ENCODE results near the gene GPR63.

GPR63 gene

GRCh38 chr6:96755096-96755495 is 82.2 kb downstream of the GPR63 start:
- no peak overlapping the region for H3K27ac ChIP-seq (ENCODE audit: low read length)
- H3K27me3 ChIP-seq (ENCODE audit: low read depth, low read length): no peaks in the 10 kb centered on the region
- H3K9me3 ChIP-seq (ENCODE audit: control insufficient read depth in 1 of 2, low read length in 2 of 2): no peaks in the 10 kb centered on the region
- no peak overlapping the region for H3K4me3 ChIP-seq (ENCODE audit: low read depth in 1 of 2, low read length in 2 of 2)
- no peaks in the 10 kb centered on the region for H3K36me3 ChIP-seq (ENCODE audit: control insufficient read depth in 1 of 2, insufficient read depth in 2 of 2, low read length in 2 of 2)
- no peaks in the 10 kb centered on the region for H3K4me1 ChIP-seq (ENCODE audit: control insufficient read depth in 1 of 2, insufficient read depth in 2 of 2, low read length in 2 of 2)

GRCh38 chr6:96749891-96750290 is 87.4 kb downstream of the GPR63 start:
- H3K27ac ChIP-seq (ENCODE audit: low read length): no peak overlapping the region
- no peaks in the 10 kb centered on the region for H3K4me1 ChIP-seq (ENCODE audit: control insufficient read depth in 1 of 2, insufficient read depth in 2 of 2, low read length in 2 of 2)
- no peaks in the 10 kb centered on the region for H3K27me3 ChIP-seq (ENCODE audit: low read depth, low read length)
- no peaks in the 10 kb centered on the region for H3K36me3 ChIP-seq (ENCODE audit: control insufficient read depth in 1 of 2, insufficient read depth in 2 of 2, low read length in 2 of 2)
- no peak overlapping the region for H3K4me3 ChIP-seq (ENCODE audit: low read depth in 1 of 2, low read length in 2 of 2)
- no peaks in the 10 kb centered on the region for H3K9me3 ChIP-seq (ENCODE audit: control insufficient read depth in 1 of 2, low read length in 2 of 2)
